ENCODE measurements around the gene DNAL1. TPM values are rescaled to one million over a fixed set of nuclear protein-coding genes. Genes with fewer than 3 reads are reported as not detected.

Gene DNAL1
- total and polyA plus RNA-seq, 2 of the 4 experiments (the other 2 are of a cell fraction) = 4.5 to 5.4 TPM

DNA sequence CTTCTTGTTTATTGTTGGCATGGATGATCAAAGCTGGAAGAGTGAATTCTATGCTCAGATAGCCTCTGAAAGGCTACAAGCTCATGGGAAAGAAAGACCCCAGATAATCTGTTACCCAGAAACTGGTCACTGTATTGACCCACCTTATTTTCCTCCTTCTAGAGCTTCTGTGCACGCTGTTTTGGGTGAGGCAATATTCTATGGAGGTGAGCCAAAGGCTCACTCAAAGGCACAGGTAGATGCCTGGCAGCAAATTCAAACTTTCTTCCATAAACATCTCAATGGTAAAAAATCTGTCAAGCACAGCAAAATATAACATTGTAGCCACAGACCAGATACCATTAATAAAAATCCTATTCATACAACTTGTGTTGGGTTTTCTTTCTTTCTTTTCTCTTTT is 25.3 kb upstream of the DNAL1 start:
- in situ Hi-C loops (cut with MboI; ENCODE audit: low sequenced_read_pairs) = no loop called here

More for the DNA sequence above, 25.3 kb upstream of the DNAL1 start:
- Histone ChIP-seq H3K56ac (ENCODE audit: extremely low read depth, insufficient read depth, low read length) (no peak overlapping the region), H3K4me2 (ENCODE audit: low read depth, low read length) (no peak overlapping the region), H4K5ac (ENCODE audit: low read depth, low read length) (no peak overlapping the region), H3K14ac (replicated peaks; ENCODE audit: low read depth, low read length) (no peak overlapping the region), H3K18ac (ENCODE audit: low read depth, low read length) (no peak overlapping the region), H3K9ac (ENCODE audit: low read depth, low read length) (no peak overlapping the region), H2BK5ac (ENCODE audit: low read depth, low read length, poor library complexity, severe bottlenecking) (no peak overlapping the region), H3K9me3 (ENCODE audit: control insufficient read depth, insufficient read depth, low read length) (no peaks in the 10 kb centered on the region), H4K20me1 (ENCODE audit: insufficient read depth, low read length) (no peaks in the 10 kb centered on the region), H3K4me3 (ENCODE audit: insufficient read depth, low read depth, low read length) (no peak overlapping the region), H3K27me3 (ENCODE audit: control insufficient read depth, insufficient read depth, low read length) (peaks cover 11% of the 10 kb centered on the region), H3K4ac (ENCODE audit: low read depth, low read length) (no peak overlapping the region), H3K4me1 (ENCODE audit: control insufficient read depth, insufficient read depth, low read length) (no peaks in the 10 kb centered on the region), H4K8ac (ENCODE audit: low read depth in 2 of 2, low read length in 2 of 2) (no peak overlapping the region), H2BK120ac (ENCODE audit: low read depth, low read length) (no peak overlapping the region), H3K27ac (ENCODE audit: insufficient read depth, low read length) (no peak overlapping the region), H2AK9ac (replicated peaks; ENCODE audit: low read depth, low read length, poor library complexity) (no peak overlapping the region), H2BK20ac (ENCODE audit: low read depth, low read length) (no peak overlapping the region), H2AFZ (replicated peaks; ENCODE audit: low read length, poor library complexity) (no peak overlapping the region), H3K23ac (ENCODE audit: low read depth, low read length) (no peak overlapping the region), H2AK5ac (ENCODE audit: low read depth, low read length) (no peak overlapping the region), H2BK15ac (ENCODE audit: low read depth, low read length) (no peak overlapping the region), H3K79me1 (ENCODE audit: low read depth in 1 of 2, low read length in 2 of 2) (no peaks in the 10 kb centered on the region), H3K36me3 (ENCODE audit: control insufficient read depth, insufficient read depth, low read length) (no peaks in the 10 kb centered on the region), H4K91ac (ENCODE audit: insufficient read depth, low read depth, low read length) (no peak overlapping the region), H3K9me1 (ENCODE audit: insufficient read depth, low read length) (no peaks in the 10 kb centered on the region)
- POLR2A ChIA-PET (ENCODE audit: unreplicated experiment) = no interaction called here
- dilution Hi-C loops (cut with HindIII; ENCODE audit: low sequenced_read_pairs, unreplicated experiment) = no loop called here
- intact Hi-C loops (cut with micrococcal nuclease) = no loop called here
- WGBS, 2 experiments (ENCODE audit: extremely low coverage in 2 of 2, insufficient read length in 1 of 2) = no CpG with 5 or more reads among the region's 1 CpG
- no peak for DNase-seq
- ATAC-seq (ENCODE audit: low read depth) = no peak
- BruUV-seq (replicated peaks) = no TSS peak
- TF ChIP-seq, protein P1, sequence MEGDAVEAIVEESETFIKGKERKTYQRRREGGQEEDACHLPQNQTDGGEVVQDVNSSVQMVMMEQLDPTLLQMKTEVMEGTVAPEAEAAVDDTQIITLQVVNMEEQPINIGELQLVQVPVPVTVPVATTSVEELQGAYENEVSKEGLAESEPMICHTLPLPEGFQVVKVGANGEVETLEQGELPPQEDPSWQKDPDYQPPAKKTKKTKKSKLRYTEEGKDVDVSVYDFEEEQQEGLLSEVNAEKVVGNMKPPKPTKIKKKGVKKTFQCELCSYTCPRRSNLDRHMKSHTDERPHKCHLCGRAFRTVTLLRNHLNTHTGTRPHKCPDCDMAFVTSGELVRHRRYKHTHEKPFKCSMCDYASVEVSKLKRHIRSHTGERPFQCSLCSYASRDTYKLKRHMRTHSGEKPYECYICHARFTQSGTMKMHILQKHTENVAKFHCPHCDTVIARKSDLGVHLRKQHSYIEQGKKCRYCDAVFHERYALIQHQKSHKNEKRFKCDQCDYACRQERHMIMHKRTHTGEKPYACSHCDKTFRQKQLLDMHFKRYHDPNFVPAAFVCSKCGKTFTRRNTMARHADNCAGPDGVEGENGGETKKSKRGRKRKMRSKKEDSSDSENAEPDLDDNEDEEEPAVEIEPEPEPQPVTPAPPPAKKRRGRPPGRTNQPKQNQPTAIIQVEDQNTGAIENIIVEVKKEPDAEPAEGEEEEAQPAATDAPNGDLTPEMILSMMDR (conservative IDR thresholded peaks at IDR 0.05; ENCODE audit: low read depth, low read length) = no peak
- TF ChIP-seq CHD1 (IDR thresholded peaks at IDR 0.05; ENCODE audit: low read depth, low read length) (no peak), CEBPB (IDR thresholded peaks at IDR 0.05; ENCODE audit: low read depth, low read length) (no peak), FOS (IDR thresholded peaks at IDR 0.05; ENCODE audit: low read depth, low read length) (no peak), NFE2L2 (IDR thresholded peaks at IDR 0.05; ENCODE audit: low read depth, low read length) (no peak), RFX5 (IDR thresholded peaks at IDR 0.05; ENCODE audit: low read depth, low read length) (no peak), SMC3 (IDR thresholded peaks at IDR 0.05; ENCODE audit: low read depth, low read length) (no peak), BHLHE40 (IDR thresholded peaks at IDR 0.05; ENCODE audit: low read depth, low read length) (no peak), POLR2A (IDR thresholded peaks at IDR 0.05; ENCODE audit: low read depth, low read length) (no peak), RAD21 (IDR thresholded peaks at IDR 0.05; ENCODE audit: low read length) (no peak), MAFK (IDR thresholded peaks at IDR 0.05; ENCODE audit: low read depth, low read length) (no peak), MAZ (IDR thresholded peaks at IDR 0.05; ENCODE audit: borderline replicate concordance, low read depth, low read length) (no peak), MXI1 (IDR thresholded peaks at IDR 0.05; ENCODE audit: borderline replicate concordance, low read depth, low read length) (no peak), RCOR1 (IDR thresholded peaks at IDR 0.05; ENCODE audit: insufficient replicate concordance, low read length) (no peak)
- TF ChIP-seq, protein P2, sequence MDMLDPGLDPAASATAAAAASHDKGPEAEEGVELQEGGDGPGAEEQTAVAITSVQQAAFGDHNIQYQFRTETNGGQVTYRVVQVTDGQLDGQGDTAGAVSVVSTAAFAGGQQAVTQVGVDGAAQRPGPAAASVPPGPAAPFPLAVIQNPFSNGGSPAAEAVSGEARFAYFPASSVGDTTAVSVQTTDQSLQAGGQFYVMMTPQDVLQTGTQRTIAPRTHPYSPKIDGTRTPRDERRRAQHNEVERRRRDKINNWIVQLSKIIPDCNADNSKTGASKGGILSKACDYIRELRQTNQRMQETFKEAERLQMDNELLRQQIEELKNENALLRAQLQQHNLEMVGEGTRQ (IDR thresholded peaks at IDR 0.05; ENCODE audit: low read depth, low read length) = no peak
- TF ChIP-seq, protein P3, sequence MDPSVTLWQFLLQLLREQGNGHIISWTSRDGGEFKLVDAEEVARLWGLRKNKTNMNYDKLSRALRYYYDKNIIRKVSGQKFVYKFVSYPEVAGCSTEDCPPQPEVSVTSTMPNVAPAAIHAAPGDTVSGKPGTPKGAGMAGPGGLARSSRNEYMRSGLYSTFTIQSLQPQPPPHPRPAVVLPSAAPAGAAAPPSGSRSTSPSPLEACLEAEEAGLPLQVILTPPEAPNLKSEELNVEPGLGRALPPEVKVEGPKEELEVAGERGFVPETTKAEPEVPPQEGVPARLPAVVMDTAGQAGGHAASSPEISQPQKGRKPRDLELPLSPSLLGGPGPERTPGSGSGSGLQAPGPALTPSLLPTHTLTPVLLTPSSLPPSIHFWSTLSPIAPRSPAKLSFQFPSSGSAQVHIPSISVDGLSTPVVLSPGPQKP (IDR thresholded peaks at IDR 0.05; ENCODE audit: borderline replicate concordance, low read depth, low read length) = no peak
- CTCF ChIA-PET = no interaction called here

All from IMR-90 (cell line).